NB4 (cell line): ENCODE data around the gene ELP2.
A peak's percentile ranks its signal among the peaks of the same experiment; 100 is the strongest.

Source experiments
- DNase-seq: peaks from one replicate; pipeline ENCODE4 v3.0.0; 2010; ENCODE audit warnings: low read depth
- H3K4me3 ChIP-seq: one replicate; pipeline ENCODE4 v1.5.1; 2011; ENCODE audit warnings: mild to moderate bottlenecking, low read depth, low read length, moderate library complexity
- CTCF ChIP-seq: IDR thresholded peaks from one replicate; pipeline ENCODE4 v1.5.1; 2012; ENCODE audit warnings: low read depth, low read length
- MAX ChIP-seq: IDR thresholded peaks from 2 replicates; pipeline ENCODE4 v1.6.1; 2011; ENCODE audit warnings: low read depth, low read length
- MYC ChIP-seq: IDR thresholded peaks from 2 replicates; pipeline ENCODE4 v1.6.1; 2011; ENCODE audit warnings: low read depth, low read length
- POLR2A ChIP-seq: IDR thresholded peaks from 2 replicates; pipeline ENCODE4 v1.6.1; 2011; ENCODE audit warnings: mild to moderate bottlenecking; ENCODE audit not compliant: insufficient read length; ENCODE audit errors: extremely low read depth

ELP2 gene

GRCh38 chr18:36135264-36135663, 5.6 kb downstream of the ELP2 start:
- no peak for TF ChIP-seq POLR2A
- no peak for TF ChIP-seq MAX
- TF ChIP-seq CTCF = no peak
- no peak for TF ChIP-seq MYC
- H3K4me3 ChIP-seq = no peak overlapping the region
- DNase-seq = no peak

GRCh38 chr18:36139245-36139644, 9.5 kb downstream of the ELP2 start:
- DNase-seq = no peak
- TF ChIP-seq CTCF (no peak), POLR2A (no peak), MYC (no peak), MAX (no peak)
- H3K4me3 ChIP-seq = no peak overlapping the region

- no peak overlapping the region for H3K4me3 ChIP-seq
- DNase-seq = peak; percentile 18
- TF ChIP-seq CTCF (no peak), MYC (no peak), POLR2A (no peak), MAX (no peak)
Observed at GRCh38 chr18:36141576-36141975, 11.9 kb downstream of the ELP2 start.

GRCh38 chr18:36142751-36143150, 13.1 kb downstream of the ELP2 start:
- no peak for TF ChIP-seq POLR2A
- TF ChIP-seq MAX = no peak
- no peak for TF ChIP-seq MYC
- TF ChIP-seq CTCF = no peak
- H3K4me3 ChIP-seq = no peak overlapping the region
- DNase-seq = no peak

- no peak for TF ChIP-seq MYC
- no peak for TF ChIP-seq POLR2A
- TF ChIP-seq MAX = no peak
- no peak for TF ChIP-seq CTCF
- no peak for DNase-seq
- no peak overlapping the region for H3K4me3 ChIP-seq
Observed at GRCh38 chr18:36143391-36143790, 13.7 kb downstream of the ELP2 start.

- TF ChIP-seq MAX (no peak), MYC (no peak), CTCF (no peak)
- H3K4me3 ChIP-seq = no peak overlapping the region
- no peak for DNase-seq
Observed at GRCh38 chr18:36149514-36150289, 20.0 kb downstream of the ELP2 start.
